Activated CD4-positive, alpha-beta T cell treated with anti-CD3 and anti-CD28 coated beads for 36 hours (primary cell): ENCODE measurements around the gene CIB1. TPM values are rescaled to one million over a fixed set of nuclear protein-coding genes. Genes with fewer than 3 reads are reported as not detected.

Source experiments
- ATAC-seq: fragments of 200-7000 bp; cut with Tn5 transposase; one replicate; pipeline ENCODE4 v1.10.0; 2021; ENCODE audit warnings: mild to moderate bottlenecking, moderate library complexity
- CTCF ChIA-PET: fragments of 350-600 bp; sonication (Branson Sonifier 250); formaldehyde crosslinking; loops from one replicate; lab custom pipeline; 2021; ENCODE audit warnings: antibody characterized with exemption; lab: Charles Lee
- POLR2A ChIA-PET: fragments of 350-600 bp; sonication (Branson Sonifier 250); formaldehyde crosslinking; loops from one replicate; lab custom pipeline; 2021; ENCODE audit warnings: antibody characterized with exemption, inconsistent platforms; lab: Charles Lee
- DNase-seq: peaks from one replicate; pipeline ENCODE4 v3.0.0-alpha.2; 2020
- H3K27ac Mint-ChIP-seq: one replicate; pipeline ENCODE4 v1.8.0; 2021; ENCODE audit warnings: mixed read lengths
- H3K27me3 Mint-ChIP-seq: one replicate; pipeline ENCODE4 v1.8.0; 2021; ENCODE audit warnings: mixed read lengths
- H3K36me3 Mint-ChIP-seq: one replicate; pipeline ENCODE4 v1.8.0; 2021; ENCODE audit warnings: low read depth, mixed read lengths
- H3K4me1 Mint-ChIP-seq: one replicate; pipeline ENCODE4 v1.8.0; 2021; ENCODE audit warnings: mixed read lengths
- H3K4me3 Mint-ChIP-seq: one replicate; pipeline ENCODE4 v1.8.0; 2021; ENCODE audit warnings: mild to moderate bottlenecking, moderate library complexity, mixed read lengths
- H3K9me3 Mint-ChIP-seq: one replicate; pipeline ENCODE4 v1.8.0; 2021; ENCODE audit warnings: low read depth, mixed read lengths
- intact Hi-C, 2 experiments: fragments of 100-400 bp; cut with DNase I in 1 of 2; cut with micrococcal nuclease in 1 of 2; formaldehyde crosslinking; loops; one replicate each; pipeline versions ENCODE4 v1.14.2 to v1.15.1; 2022 to 2024; cut with DNase I, micrococcal nuclease
- total RNA-seq, 2 experiments: library from RNA; stranded (reverse); gene quantifications; one replicate each; pipeline ENCODE4 v1.2.3, GENCODE V29; 2021

CIB1 gene
- total RNA-seq, 2 experiments from 2014 or later = 135 to 140 TPM

DNA sequence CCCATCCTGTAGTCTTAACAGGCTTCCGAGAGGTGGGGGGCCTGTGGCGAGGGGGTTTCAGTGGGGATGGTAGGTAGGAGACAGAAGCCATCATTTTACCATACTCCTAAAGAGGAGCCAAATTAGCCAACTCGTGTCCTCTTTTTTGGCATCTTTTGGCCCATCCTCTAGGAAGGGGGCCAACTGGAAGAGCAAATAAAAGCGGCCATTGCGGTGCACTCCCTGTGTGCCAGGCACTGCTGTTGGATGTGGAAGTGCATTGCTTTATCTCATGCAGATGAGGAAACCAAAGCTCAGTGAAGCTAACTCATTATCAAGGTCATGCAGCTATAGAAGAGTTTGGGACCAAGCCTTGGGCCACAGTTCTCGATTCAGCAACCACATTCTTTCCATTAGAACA lies 26.5 kb downstream of the CIB1 start:
- DNase-seq (no peak), ATAC-seq (no peak)
- H3K36me3 Mint-ChIP-seq = peaks cover 3% of the 10 kb centered on the region
- CTCF ChIA-PET = no interaction called here
- H3K27ac Mint-ChIP-seq = no peak overlapping the region
- H3K9me3 Mint-ChIP-seq = no peaks in the 10 kb centered on the region
- H3K4me1 Mint-ChIP-seq = peaks cover 33% of the 10 kb centered on the region
- POLR2A ChIA-PET = no interaction called here
- no peak overlapping the region for H3K4me3 Mint-ChIP-seq
- no peaks in the 10 kb centered on the region for H3K27me3 Mint-ChIP-seq
- intact Hi-C loops = no loop called here

DNA sequence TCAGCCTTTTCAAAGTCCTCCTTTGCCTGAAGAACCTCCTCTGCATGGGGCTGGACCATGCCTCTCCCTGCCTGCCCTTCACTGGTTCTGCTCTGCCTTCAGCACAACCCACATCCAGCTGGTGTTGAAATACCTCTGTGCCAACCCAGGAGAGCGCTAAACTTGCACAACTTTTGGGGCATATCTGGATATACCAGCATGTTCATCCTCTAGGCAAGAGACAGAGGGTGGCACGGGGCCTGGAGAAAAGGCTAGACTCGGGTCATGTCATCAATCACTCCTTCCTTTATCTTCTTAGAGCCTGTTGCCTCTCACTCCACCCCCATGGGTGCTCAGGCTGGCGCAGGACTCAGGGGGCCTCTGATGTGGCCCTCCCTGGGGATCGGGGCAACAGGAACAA lies 27.9 kb downstream of the CIB1 start:
- H3K27ac Mint-ChIP-seq = no peak overlapping the region
- ATAC-seq = no peak
- ChIA-PET POLR2A (no interaction called here), CTCF (interaction anchor here (1.0 to 1.7 kb wide), 2 partner anchors 13 to 156 kb away, joined by 3 read pairs; no protein-coding TSS in a partner anchor)
- H3K27me3 Mint-ChIP-seq = no peaks in the 10 kb centered on the region
- peaks cover 33% of the 10 kb centered on the region for H3K4me1 Mint-ChIP-seq
- no peak overlapping the region for H3K4me3 Mint-ChIP-seq
- peaks cover 3% of the 10 kb centered on the region for H3K36me3 Mint-ChIP-seq
- intact Hi-C loops = no loop called here
- DNase-seq = no peak
- no peaks in the 10 kb centered on the region for H3K9me3 Mint-ChIP-seq

DNA sequence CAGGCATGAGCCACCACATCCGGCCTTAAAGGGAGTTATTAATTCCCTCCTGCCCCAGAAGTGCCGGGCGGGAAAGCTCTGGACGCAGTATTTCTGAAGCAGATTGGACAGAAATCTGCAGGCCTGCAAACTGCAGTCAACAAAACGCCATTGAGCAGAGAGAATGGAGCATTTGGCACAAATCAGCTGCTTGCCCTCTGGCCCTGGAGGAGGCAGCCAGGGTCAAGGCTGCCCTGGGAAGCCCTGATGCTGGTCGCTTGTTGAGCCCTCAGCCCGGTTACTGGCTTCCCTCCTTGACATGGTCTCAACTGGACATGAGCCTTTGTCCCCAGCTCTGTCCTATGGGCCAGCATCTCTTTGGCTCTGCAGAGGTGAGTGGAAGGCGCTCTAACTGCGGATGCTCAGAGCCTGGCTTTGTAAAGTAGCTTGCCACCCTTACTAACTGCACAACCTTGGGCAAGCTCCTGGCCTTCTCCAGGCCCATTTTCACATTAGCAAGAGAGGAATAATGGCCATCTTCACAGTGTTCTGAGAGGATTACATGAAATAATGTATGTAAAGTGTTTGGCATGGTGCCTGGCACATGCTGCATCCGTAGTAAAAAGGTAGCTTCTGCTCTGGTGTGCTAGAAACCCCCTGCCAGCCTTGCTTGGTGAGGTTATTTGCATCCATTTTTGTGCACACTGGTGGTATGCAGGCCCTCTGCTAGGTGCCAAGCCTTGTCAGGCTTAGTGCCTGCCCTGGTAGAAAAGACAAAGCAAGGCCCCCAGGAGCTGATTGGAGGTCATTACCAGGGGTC lies 28.5 kb downstream of the CIB1 start:
- intact Hi-C loops = no loop called here

DNA sequence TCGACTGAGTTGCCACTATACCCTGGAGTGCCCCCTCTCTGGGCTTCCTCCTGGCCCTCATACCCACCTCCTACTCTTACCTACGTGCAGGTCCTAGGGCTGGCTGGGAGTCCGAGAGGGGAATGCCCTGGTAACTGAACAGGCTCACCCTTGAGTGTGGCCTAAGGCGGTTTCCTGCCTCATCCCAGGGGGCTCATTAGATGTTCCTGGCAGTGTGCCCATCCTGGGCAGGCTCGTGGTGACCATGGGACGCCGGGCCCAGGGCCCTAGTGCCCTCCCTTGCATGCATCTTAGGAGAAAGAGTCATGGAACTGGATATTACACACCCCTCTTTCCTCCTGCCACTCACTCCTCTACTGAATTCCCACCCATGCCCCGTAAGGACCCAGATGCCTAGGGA lies 29.8 kb downstream of the CIB1 start:
- Mint-ChIP-seq H3K4me3 (no peak overlapping the region), H3K4me1 (peaks cover 18% of the 10 kb centered on the region)
- intact Hi-C loops = no loop called here

More for the DNA sequence above, 28.5 kb downstream of the CIB1 start:
- H3K27me3 Mint-ChIP-seq = no peaks in the 10 kb centered on the region
- POLR2A ChIA-PET = interaction anchor here (0.6 kb wide), 1 partner anchor 102 kb away, joined by 3 read pairs; no protein-coding TSS in a partner anchor
- H3K36me3 Mint-ChIP-seq = peaks cover 3% of the 10 kb centered on the region
- CTCF ChIA-PET = interaction anchor here (1.0 to 1.7 kb wide), 3 partner anchors 12 to 157 kb away, joined by 3 read pairs; no protein-coding TSS in a partner anchor
- DNase-seq = no peak
- H3K27ac Mint-ChIP-seq = no peak overlapping the region
- peaks cover 30% of the 10 kb centered on the region for H3K4me1 Mint-ChIP-seq
- no peak for ATAC-seq
- H3K9me3 Mint-ChIP-seq = no peaks in the 10 kb centered on the region
- no peak overlapping the region for H3K4me3 Mint-ChIP-seq

DNA sequence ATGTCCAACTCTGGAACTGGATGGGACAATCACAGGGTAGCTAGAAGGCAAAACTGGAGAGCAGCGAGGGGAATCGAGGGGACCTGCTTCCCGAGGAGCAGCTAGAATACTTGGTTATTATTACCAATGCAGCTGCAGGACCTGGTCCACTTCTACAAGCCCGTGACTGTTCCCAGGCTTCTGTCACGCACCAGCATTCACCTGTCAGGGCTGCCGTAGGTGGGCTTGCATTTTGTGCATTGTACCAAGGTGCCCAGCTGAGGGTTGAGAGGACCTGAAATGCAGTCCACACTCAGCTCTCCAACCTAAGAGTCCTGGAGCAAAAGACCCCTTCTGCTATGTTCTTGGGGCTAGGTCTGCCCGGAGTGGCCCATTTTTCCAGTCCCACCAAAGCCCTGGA lies 30.3 kb downstream of the CIB1 start:
- ChIA-PET POLR2A (no interaction called here), CTCF (interaction anchor here (0.5 to 2.4 kb wide), 3 partner anchors 13 to 20 kb away, joined by 3 to 9 read pairs (median 4); no protein-coding TSS in a partner anchor)
- Mint-ChIP-seq H3K9me3 (no peaks in the 10 kb centered on the region), H3K27me3 (no peaks in the 10 kb centered on the region), H3K27ac (no peak overlapping the region), H3K4me3 (no peak overlapping the region), H3K36me3 (no peaks in the 10 kb centered on the region), H3K4me1 (peaks cover 15% of the 10 kb centered on the region)
- ATAC-seq (no peak), DNase-seq (no peak)
- intact Hi-C loops = no loop called here

More for the DNA sequence above, 29.8 kb downstream of the CIB1 start:
- CTCF ChIA-PET = interaction anchor here (1.2 to 2.4 kb wide), 2 partner anchors 18 to 19 kb away, joined by 4 to 9 read pairs; no protein-coding TSS in a partner anchor
- H3K27ac Mint-ChIP-seq = no peak overlapping the region
- ATAC-seq = no peak
- no peaks in the 10 kb centered on the region for H3K27me3 Mint-ChIP-seq
- DNase-seq = no peak
- POLR2A ChIA-PET = no interaction called here
- H3K36me3 Mint-ChIP-seq = no peaks in the 10 kb centered on the region
- H3K9me3 Mint-ChIP-seq = no peaks in the 10 kb centered on the region

DNA sequence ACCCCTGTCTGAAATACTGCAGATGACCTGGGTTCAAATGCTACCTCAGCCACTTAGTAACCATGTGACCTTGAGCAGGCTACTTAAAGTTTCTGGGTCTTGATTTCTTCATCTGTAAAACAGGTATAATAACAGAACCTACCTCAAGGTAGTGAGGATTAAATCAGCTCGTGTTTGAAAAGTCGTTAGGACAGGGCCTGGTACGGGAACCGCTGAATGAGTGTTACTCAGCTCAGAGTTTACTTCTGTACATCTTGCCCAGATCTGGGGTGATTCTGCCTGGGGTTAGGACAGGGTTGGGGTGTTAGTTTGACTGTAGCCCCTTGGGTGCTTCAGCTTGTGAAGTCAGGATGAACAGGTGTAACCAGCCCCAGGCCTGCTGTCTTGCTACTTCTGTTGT lies 30.8 kb downstream of the CIB1 start:
- ChIA-PET CTCF (interaction anchor here (0.5 to 2.4 kb wide), 5 partner anchors 12 to 90 kb away, joined by 3 to 9 read pairs (median 3); no protein-coding TSS in a partner anchor), POLR2A (no interaction called here)
- ATAC-seq (no peak), DNase-seq (no peak)
- peaks cover 15% of the 10 kb centered on the region for H3K4me1 Mint-ChIP-seq
- H3K36me3 Mint-ChIP-seq = no peaks in the 10 kb centered on the region
- intact Hi-C loops = no loop called here
- no peaks in the 10 kb centered on the region for H3K27me3 Mint-ChIP-seq
- H3K27ac Mint-ChIP-seq = no peak overlapping the region
- peak overlapping the region; percentile 76 for H3K4me3 Mint-ChIP-seq
- H3K9me3 Mint-ChIP-seq = no peaks in the 10 kb centered on the region

DNA sequence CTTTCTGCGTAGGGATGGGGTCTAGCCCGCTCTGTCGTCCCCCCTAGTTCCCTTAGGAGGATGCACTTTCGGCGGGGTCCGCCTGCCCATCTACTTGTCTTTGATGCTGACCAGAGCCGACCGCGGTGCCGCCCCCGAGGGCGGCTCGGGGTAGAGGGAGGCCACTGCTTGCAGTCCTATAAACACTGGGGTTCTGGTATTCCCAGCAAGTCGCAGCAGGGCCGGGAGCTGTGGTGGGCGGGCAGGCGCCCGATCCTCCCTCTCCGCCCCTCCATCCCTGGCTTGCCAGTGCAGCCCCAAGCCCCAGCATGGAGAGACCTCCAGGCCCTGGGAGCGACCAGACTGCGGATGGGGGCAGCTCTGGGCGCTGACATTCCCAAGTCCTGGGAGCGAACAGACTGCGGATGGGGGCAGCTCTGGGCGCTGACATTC lies 31.8 kb downstream of the CIB1 start:
- Mint-ChIP-seq H3K27me3 (no peaks in the 10 kb centered on the region), H3K36me3 (no peaks in the 10 kb centered on the region), H3K4me1 (peaks cover 14% of the 10 kb centered on the region), H3K4me3 (peak overlapping the region; percentile 76), H3K27ac (no peak overlapping the region), H3K9me3 (no peaks in the 10 kb centered on the region)
- intact Hi-C loops = loop anchor here (1.0 to 2.0 kb wide), 4 partner anchors 17 to 63 kb away; partner anchors contain the start of gene NGRN (in 1 of the 2)
- POLR2A ChIA-PET = interaction anchor here (0.6 to 1.7 kb wide), 2 partner anchors 10 to 60 kb away, joined by 5 read pairs; no protein-coding TSS in a partner anchor
- CTCF ChIA-PET = interaction anchor here (0.9 to 2.4 kb wide), 4 partner anchors 20 to 419 kb away, joined by 3 to 9 read pairs (median 3); partner anchors contain the start of gene TTLL13
- no peak for DNase-seq
- no peak for ATAC-seq

DNA sequence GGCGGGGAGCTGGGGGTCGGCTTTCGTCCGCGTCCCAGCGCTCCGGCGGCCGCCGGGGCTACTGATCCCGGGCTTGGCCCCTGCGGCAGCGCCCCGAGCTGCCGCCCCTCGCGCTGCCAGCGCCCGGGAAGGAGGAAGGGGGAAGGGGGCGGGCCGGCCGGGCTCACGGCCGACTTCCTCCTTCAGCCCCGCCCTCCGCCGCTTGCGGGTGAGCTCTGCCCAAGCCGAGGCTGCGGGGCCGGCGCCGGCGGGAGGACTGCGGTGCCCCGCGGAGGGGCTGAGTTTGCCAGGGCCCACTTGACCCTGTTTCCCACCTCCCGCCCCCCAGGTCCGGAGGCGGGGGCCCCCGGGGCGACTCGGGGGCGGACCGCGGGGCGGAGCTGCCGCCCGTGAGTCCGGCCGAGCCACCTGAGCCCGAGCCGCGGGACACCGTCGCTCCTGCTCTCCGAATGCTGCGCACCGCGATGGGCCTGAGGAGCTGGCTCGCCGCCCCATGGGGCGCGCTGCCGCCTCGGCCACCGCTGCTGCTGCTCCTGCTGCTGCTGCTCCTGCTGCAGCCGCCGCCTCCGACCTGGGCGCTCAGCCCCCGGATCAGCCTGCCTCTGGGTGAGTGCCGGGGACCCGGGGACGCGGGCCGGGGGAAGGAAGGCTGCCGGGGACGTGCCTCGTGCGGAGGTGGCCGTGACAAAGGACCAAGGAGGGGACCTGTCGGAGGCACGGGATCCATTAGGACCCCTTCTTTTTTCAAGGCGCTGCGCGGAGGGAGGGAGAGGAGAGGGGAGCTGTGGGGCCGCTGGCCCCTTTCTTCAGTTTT lies 32.4 kb downstream of the CIB1 start, which contains the start of gene SEMA4B:
SEMA4B (plus strand) TSS at position 201 of the 814 bp plus-strand sequence; CDS start at position 450, 249 bp downstream.
- intact Hi-C loops = loop anchor here (1.0 to 2.0 kb wide), 4 partner anchors 16 to 63 kb away; partner anchors contain the start of gene NGRN (in 1 of the 2)
- ChIA-PET CTCF (interaction anchor here (0.6 to 1.8 kb wide), 9 partner anchors 15 to 419 kb away, joined by 3 to 9 read pairs (median 3); partner anchors contain the start of genes CIB1, GDPGP1 and TTLL13), POLR2A (interaction anchor here (0.6 to 1.7 kb wide), 4 partner anchors 10 to 195 kb away, joined by 4 to 5 read pairs (median 4); partner anchors contain the start of genes CIB1 and GDPGP1)
- Mint-ChIP-seq H3K4me3 (peak within 1 kb of the TSS; percentile 78), H3K36me3 (no peaks in the 10 kb centered on the region), H3K4me1 (peaks cover 9% of the 10 kb centered on the region), H3K27ac (peak within 1 kb of the TSS; percentile 77), H3K27me3 (no peaks in the 10 kb centered on the region), H3K9me3 (no peaks in the 10 kb centered on the region)
- DNase-seq = peak; percentile 81
- ATAC-seq = peak; percentile 93

DNA sequence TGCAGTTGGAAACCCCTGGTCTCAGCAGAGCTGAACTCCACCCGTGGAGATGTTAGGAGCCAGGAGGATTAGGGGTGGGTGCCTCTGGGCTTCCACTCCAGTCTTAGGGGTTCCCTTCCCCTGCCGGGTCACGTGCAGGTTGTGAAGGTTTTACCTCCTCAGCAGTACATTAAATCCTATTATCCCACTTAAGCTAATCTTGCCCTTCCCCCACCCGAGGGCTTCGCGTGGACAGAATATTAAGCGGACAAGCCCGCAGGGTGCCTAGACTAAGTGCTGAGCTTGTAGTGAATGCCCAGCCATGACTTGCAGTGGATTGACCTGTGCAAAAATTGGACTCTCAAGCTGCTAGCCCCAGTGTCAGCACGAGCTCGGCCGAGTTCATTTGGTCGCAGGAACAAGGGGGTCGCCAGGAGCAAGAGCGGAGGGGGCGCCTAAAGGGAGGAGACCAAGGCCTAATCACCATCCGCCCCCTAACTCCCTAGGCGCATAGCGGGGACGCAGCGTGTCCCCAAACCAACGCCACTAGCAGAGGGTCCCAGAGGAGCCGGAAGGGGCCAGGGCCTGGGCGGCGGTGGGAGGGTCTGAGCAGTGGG lies 33.1 kb downstream of the CIB1 start:
- intact Hi-C loops = loop anchor here (1.0 to 2.0 kb wide), 4 partner anchors 15 to 64 kb away; partner anchors contain the start of gene NGRN (in 1 of the 2)
- Mint-ChIP-seq H3K9me3 (no peaks in the 10 kb centered on the region), H3K36me3 (no peaks in the 10 kb centered on the region), H3K27me3 (no peaks in the 10 kb centered on the region), H3K27ac (peak overlapping the region; percentile 77), H3K4me1 (peaks cover 9% of the 10 kb centered on the region), H3K4me3 (peak overlapping the region; percentile 78)
- ATAC-seq (no peak), DNase-seq (no peak)
- POLR2A ChIA-PET = interaction anchor here (0.6 to 1.7 kb wide), 3 partner anchors 9 to 196 kb away, joined by 4 to 5 read pairs (median 4); partner anchors contain the start of genes CIB1 and GDPGP1
- CTCF ChIA-PET = interaction anchor here (0.5 to 1.8 kb wide), 13 partner anchors 8 to 733 kb away, joined by 3 to 9 read pairs (median 4); partner anchors contain the start of genes CIB1 and GDPGP1

DNA sequence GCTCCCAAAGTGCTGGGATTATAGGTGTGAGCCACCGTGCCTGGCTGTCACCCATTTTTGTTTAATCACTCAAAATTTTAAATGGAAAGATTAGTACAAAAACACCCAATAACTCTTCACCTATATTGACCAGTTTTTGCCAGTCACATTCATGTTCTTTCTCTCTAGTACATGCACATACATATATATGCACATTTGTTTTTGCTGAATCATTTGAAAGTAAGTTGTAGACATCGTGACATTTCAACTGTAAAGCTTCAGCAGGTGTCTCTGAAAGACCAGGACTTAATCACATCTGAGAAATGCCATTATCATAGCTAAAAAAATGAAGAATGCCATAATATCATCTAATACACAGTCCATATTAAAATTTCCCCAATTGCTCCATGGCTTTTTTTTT lies 39.1 kb downstream of the CIB1 start:
- Mint-ChIP-seq H3K4me1 (peaks cover 30% of the 10 kb centered on the region), H3K9me3 (no peaks in the 10 kb centered on the region), H3K36me3 (no peaks in the 10 kb centered on the region), H3K27me3 (no peaks in the 10 kb centered on the region), H3K27ac (no peak overlapping the region), H3K4me3 (no peak overlapping the region)
- ATAC-seq (no peak), DNase-seq (no peak)
- CTCF ChIA-PET = interaction anchor here (0.6 to 1.9 kb wide), 3 partner anchors 25 to 284 kb away, joined by 3 to 4 read pairs (median 4); no protein-coding TSS in a partner anchor
- intact Hi-C loops = no loop called here
- POLR2A ChIA-PET = no interaction called here
